Measurements from ENCODE around the gene COG1. TPM values are rescaled to one million over a fixed set of nuclear protein-coding genes. Genes with fewer than 3 reads are reported as not detected.
A peak's percentile ranks its signal among the peaks of the same experiment; 100 is the strongest.

The COG1 gene
- total RNA-seq, 4 donors from 2014 or later = 54.2 to 126 (median 69.1) TPM

DNA sequence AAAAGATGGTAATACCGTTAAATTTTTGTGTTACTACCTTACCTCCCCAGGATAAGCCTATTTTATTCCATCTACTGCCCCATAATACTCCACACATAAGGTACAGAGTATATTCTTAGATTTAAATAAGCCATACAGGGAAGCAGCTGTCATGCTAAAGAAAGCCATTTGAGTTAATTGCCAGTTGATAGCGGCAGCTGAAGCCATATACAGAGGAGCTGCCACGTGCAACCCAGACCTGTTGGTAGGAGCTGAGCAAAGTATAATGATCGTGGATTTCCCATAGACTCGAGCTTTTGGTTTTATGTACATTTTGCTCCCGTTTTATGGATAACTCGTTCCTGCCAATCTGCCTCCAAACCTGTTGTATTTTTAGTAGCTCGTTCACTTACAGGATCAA lies 56.8 kb downstream of the COG1 start:
- DNase-seq = no peak
- Histone ChIP-seq H3K27me3 (no peaks in the 10 kb centered on the region), H3K9me3 (no peaks in the 10 kb centered on the region), H3K36me3 (peaks cover 0 to 5% (median 0%) of the 10 kb centered on the region in 4 donors), H3K4me3 (no peak overlapping the region), H3K4me1 (no peaks in the 10 kb centered on the region), H3K27ac (no peak overlapping the region)
- TF ChIP-seq POLR2A (IDR thresholded peaks at IDR 0.05) = no peak
- TF ChIP-seq POLR2AphosphoS5 (IDR thresholded peaks at IDR 0.05) = no peak
- no peak for TF ChIP-seq EP300 (IDR thresholded peaks at IDR 0.05; ENCODE audit: low read depth)
- WGBS, 2 donors (ENCODE audit: low coverage in 1 of 2) = 53 to 65% methylated on average over 7 to 8 of the region's 8 CpGs
- intact Hi-C loops (cut with DNase I; ENCODE audit: low total_unique reads) = no loop called here
- in situ Hi-C loops (cut with MboI; ENCODE audit: low pct_ligation_motif_present in 1 of 4, low pct_unique_long_range_greater_than_20kb in 1 of 4, low sequenced_read_pairs in 3 of 4) = loop anchor here in 3 of 4 donors (5.0 kb wide), 1 partner anchor 123 kb away; no protein-coding TSS in a partner anchor

DNA sequence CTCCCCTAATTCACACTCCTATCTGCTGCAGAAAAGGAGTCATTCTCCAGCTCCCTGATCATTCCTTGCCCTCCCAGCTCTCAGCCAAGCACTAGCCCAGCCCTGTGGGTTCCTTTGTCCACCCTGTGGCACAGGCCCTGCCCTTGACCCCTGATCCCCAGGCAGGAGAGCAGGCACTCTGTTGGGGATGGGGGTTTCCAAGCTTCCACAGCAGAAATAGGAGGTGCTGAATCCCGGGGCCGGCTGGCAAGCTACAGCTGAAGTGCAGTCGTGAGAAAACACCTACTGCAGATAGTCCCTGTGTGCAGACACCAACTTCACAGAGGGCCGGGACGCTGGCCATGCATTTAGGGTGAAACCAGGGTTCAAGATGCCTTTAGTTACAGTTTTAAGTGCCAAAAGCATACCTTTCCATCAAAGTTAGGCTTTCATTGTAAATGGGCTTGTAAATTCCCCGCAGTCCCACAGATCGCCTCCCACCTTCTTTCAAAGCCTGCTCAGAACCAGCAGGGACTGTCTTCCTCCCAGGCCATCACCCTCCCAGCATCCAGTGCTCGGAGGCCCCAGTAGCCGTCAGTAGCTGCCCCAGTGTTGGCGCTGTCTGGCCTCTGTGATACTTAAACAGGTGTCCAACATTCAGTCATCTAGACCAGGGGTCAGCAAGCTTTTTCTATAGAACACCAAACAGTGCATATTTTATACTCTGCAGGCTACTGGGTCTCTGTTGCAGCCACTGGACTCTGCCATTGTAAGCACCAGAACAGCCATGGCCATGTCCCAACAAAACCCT lies 58.2 kb downstream of the COG1 start:
- no peak for DNase-seq
- TF ChIP-seq POLR2A (IDR thresholded peaks at IDR 0.05) (no peak), CTCF (IDR thresholded peaks at IDR 0.05) (no peak), POLR2AphosphoS5 (IDR thresholded peaks at IDR 0.05) (no peak), EP300 (IDR thresholded peaks at IDR 0.05; ENCODE audit: low read depth) (no peak)
- no peak overlapping the region for H3K4me3 ChIP-seq
- H3K9me3 ChIP-seq = no peaks in the 10 kb centered on the region
- no peak overlapping the region for H3K27ac ChIP-seq
- H3K4me1 ChIP-seq = no peaks in the 10 kb centered on the region
- H3K36me3 ChIP-seq = no peaks in the 10 kb centered on the region
- H3K27me3 ChIP-seq = no peaks in the 10 kb centered on the region
- in situ Hi-C loops (cut with MboI; ENCODE audit: low pct_ligation_motif_present in 1 of 4, low pct_unique_long_range_greater_than_20kb in 1 of 4, low sequenced_read_pairs in 3 of 4) = loop anchor here in 3 of 4 donors (5.0 kb wide), 1 partner anchor 121 kb away; no protein-coding TSS in a partner anchor
- intact Hi-C loops (cut with DNase I; ENCODE audit: low total_unique reads) = no loop called here
- WGBS, 2 donors (ENCODE audit: low coverage in 1 of 2) = 79 to 83% methylated on average over 4 to 10 of the region's 10 CpGs

GRCh38 chr17:73251871-73252270 lies 59.0 kb downstream of the COG1 start:
- Histone ChIP-seq H3K4me3 (no peak overlapping the region), H3K9me3 (no peaks in the 10 kb centered on the region), H3K27ac (no peak overlapping the region), H3K36me3 (no peaks in the 10 kb centered on the region), H3K27me3 (no peaks in the 10 kb centered on the region), H3K4me1 (no peaks in the 10 kb centered on the region)
- intact Hi-C loops (cut with DNase I; ENCODE audit: low total_unique reads) = no loop called here
- in situ Hi-C loops (cut with MboI; ENCODE audit: low pct_ligation_motif_present in 1 of 4, low pct_unique_long_range_greater_than_20kb in 1 of 4, low sequenced_read_pairs in 3 of 4) = loop anchor here in 3 of 4 donors (5.0 kb wide), 1 partner anchor 120 kb away; no protein-coding TSS in a partner anchor
- no peak for DNase-seq
- 87% methylated on average over 3 to 8 of the region's 8 CpGs for WGBS, 2 donors (ENCODE audit: low coverage in 1 of 2)
- no peak for TF ChIP-seq POLR2A (IDR thresholded peaks at IDR 0.05)
- no peak for TF ChIP-seq CTCF (IDR thresholded peaks at IDR 0.05)
- no peak for TF ChIP-seq EP300 (IDR thresholded peaks at IDR 0.05; ENCODE audit: low read depth)
- no peak for TF ChIP-seq POLR2AphosphoS5 (IDR thresholded peaks at IDR 0.05)

DNA sequence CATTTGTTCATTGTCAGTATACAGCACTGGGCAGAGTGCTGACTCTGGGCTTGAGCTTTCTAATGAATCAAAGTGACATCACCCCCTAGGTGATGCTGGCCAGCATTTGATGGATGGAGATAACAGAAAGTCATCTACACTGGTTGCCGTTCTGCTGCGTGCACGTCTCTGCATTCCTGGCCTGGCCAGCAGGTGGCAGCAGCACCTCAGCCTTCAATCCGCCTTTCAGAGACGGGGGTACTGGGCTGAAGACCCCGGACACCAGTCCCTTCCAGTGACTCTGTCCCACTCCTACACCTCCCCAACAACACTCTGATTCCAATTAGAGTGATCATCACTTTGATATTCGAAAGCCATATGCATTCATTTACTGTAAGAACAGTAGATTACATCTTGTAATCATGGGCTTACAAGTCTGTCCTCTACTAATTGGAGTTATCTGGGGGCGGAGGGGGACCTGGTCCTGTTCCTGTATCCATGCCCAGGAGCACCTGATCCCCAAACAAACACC lies 62.9 kb downstream of the COG1 start:
- Histone ChIP-seq H3K4me3 (no peak overlapping the region), H3K36me3 (no peaks in the 10 kb centered on the region), H3K27ac (no peak overlapping the region), H3K4me1 (no peaks in the 10 kb centered on the region), H3K27me3 (no peaks in the 10 kb centered on the region), H3K9me3 (no peaks in the 10 kb centered on the region)
- in situ Hi-C loops (cut with MboI; ENCODE audit: low pct_ligation_motif_present in 1 of 4, low pct_unique_long_range_greater_than_20kb in 1 of 4, low sequenced_read_pairs in 3 of 4) = loop anchor here in 1 of 4 donors (5.0 kb wide), 1 partner anchor 117 kb away; no protein-coding TSS in a partner anchor
- intact Hi-C loops (cut with DNase I; ENCODE audit: low total_unique reads) = loop anchor here (1.0 kb wide), 1 partner anchor 114 kb away; no protein-coding TSS in a partner anchor
- 0 to 7% methylated on average over 2 to 8 of the region's 8 CpGs for WGBS, 2 donors (ENCODE audit: low coverage in 1 of 2)
- TF ChIP-seq POLR2AphosphoS5 (IDR thresholded peaks at IDR 0.05) = no peak
- peak; percentile 98 to 99 (median 98) for TF ChIP-seq CTCF (IDR thresholded peaks at IDR 0.05)
- no peak for TF ChIP-seq EP300 (IDR thresholded peaks at IDR 0.05; ENCODE audit: low read depth)
- peak; percentile 59 for DNase-seq

Measured in transverse colon (tissue), 4 donors.